Measurements from ENCODE around the gene MYH10.

The MYH10 gene

GRCh38 chr17:8444494-8444893 is 186.0 kb downstream of the MYH10 start:
- no peak for DNase-seq (ENCODE audit: low spot score)

GRCh38 chr17:8443756-8444155 is 186.8 kb downstream of the MYH10 start:
- DNase-seq (ENCODE audit: low spot score), result no peak

GRCh38 chr17:8442310-8442709 is 188.2 kb downstream of the MYH10 start:
- no peak for DNase-seq (ENCODE audit: low spot score)

- no peak for DNase-seq (ENCODE audit: low spot score)
Observed at GRCh38 chr17:8441690-8442089, 188.8 kb downstream of the MYH10 start.

GRCh38 chr17:8439681-8440080 is 190.8 kb downstream of the MYH10 start:
- DNase-seq (ENCODE audit: low spot score), result no peak

- no peak for DNase-seq (ENCODE audit: low spot score)
Observed at GRCh38 chr17:8438441-8438840, 192.1 kb downstream of the MYH10 start.

GRCh38 chr17:8436844-8437171 is 193.7 kb downstream of the MYH10 start:
- no peak for DNase-seq (ENCODE audit: low spot score)

GRCh38 chr17:8436169-8436843 is 194.2 kb downstream of the MYH10 start:
- DNase-seq (ENCODE audit: low spot score), result peak; percentile 55

GRCh38 chr17:8435245-8436168 is 195.0 kb downstream of the MYH10 start, which contains the start of gene NDEL1:
Gene NDEL1, plus strand, starts transcription at chr17:8435884. Its CDS starts 8,388 bp downstream, at chr17:8444272.
- peak; percentile 98 for DNase-seq (ENCODE audit: low spot score)

- DNase-seq (ENCODE audit: low spot score), result no peak
Observed at GRCh38 chr17:8430966-8431365, 199.6 kb downstream of the MYH10 start.

GRCh38 chr17:8426802-8427201 is 203.7 kb downstream of the MYH10 start:
- no peak for DNase-seq (ENCODE audit: low spot score)

- DNase-seq (ENCODE audit: low spot score), result no peak
Observed at GRCh38 chr17:8426094-8426720, 204.3 kb downstream of the MYH10 start.

Measured in CD4-positive, alpha-beta T cell treated with Interleukin-2 at 100 ng/mL for 4 hours (primary cell).